Amygdala (tissue), 56 donors: ENCODE measurements around the gene PCDHA12.
"Not testable (repeated sequence)": the region's sequence is repeated elsewhere in the genome, so short reads cannot be mapped to it uniquely, and the experiment has no call there.

Experiments used
- DNase-seq, 56 donors: peaks; one replicate each; lab custom pipeline; 2025; lab: John Stamatoyannopoulos, UW

PCDHA12 gene

GRCh38 chr5:140875085-140876065 lies at the start of gene PCDHA12:
PCDHA12 (plus strand) TSS chr5:140875308; CDS start chr5:140875473, 165 bp downstream.
- no peak for DNase-seq

- DNase-seq = no peak
These were observed 47.3 kb upstream of the PCDHA12 start, which contains the start of gene PCDHA6 for GRCh38 chr5:140827704-140828361. PCDHA6 (plus strand) TSS chr5:140827960; CDS start chr5:140828092, 132 bp downstream.

- no peak for DNase-seq
These were observed 46.8 kb upstream of the PCDHA12 start for GRCh38 chr5:140828362-140828737.

GRCh38 chr5:140829511-140830501 lies 45.3 kb upstream of the PCDHA12 start:
- DNase-seq = not testable (repeated sequence)

GRCh38 chr5:140833993-140834392 lies 41.1 kb upstream of the PCDHA12 start, which contains the start of gene PCDHA7:
PCDHA7 (plus strand) TSS chr5:140834269; CDS start chr5:140834384, 115 bp downstream.
- DNase-seq = no peak

GRCh38 chr5:140834439-140835008 lies 40.6 kb upstream of the PCDHA12 start:
- not testable (repeated sequence) for DNase-seq

GRCh38 chr5:140835622-140836510 lies 39.2 kb upstream of the PCDHA12 start:
- no peak for DNase-seq

GRCh38 chr5:140840978-140841962 lies 33.8 kb upstream of the PCDHA12 start, which contains the start of gene PCDHA8:
PCDHA8 (plus strand) TSS chr5:140841187; CDS start chr5:140841322, 135 bp downstream.
- DNase-seq = peak in 3 of 56 donors; percentile 25 to 60 (median 34)

- no peak for DNase-seq
These were observed 32.0 kb upstream of the PCDHA12 start for GRCh38 chr5:140842798-140843733.

GRCh38 chr5:140848139-140849102 lies 26.7 kb upstream of the PCDHA12 start, which contains the start of gene PCDHA9:
PCDHA9 (plus strand) TSS chr5:140848382; CDS start chr5:140848496, 114 bp downstream.
- not testable (repeated sequence) for DNase-seq

- DNase-seq = not testable (repeated sequence)
These were observed 25.1 kb upstream of the PCDHA12 start for GRCh38 chr5:140849831-140850634.

GRCh38 chr5:140855772-140856674 lies 19.1 kb upstream of the PCDHA12 start, which contains the start of gene PCDHA10:
PCDHA10 (plus strand) TSS chr5:140855897; CDS start chr5:140856049, 152 bp downstream.
- DNase-seq = peak in 3 of 56 donors; percentile 16 to 38 (median 20)
